ENCODE results near the gene POC1A.

Gene POC1A

DNA sequence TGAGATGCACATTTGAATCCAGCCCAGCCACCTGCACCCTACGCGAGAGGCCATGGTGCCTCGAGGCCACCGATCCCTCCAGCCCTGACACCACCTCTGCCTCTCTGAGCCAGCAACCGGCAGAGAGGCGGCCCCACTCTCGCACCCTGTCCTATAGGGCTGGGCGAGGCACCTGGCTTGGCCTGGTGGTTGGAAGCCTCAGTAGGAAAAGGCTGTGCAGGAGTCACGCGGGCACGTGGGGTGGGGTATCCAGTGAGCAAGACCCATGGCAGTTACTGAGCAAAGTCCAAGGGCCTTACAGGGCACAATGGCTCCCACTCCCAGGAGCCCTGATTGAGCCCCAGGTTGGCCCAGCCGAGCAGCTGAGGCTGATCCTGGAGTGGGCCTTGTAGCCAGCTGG is 85.5 kb downstream of the POC1A start:
- DNase-seq (ENCODE audit: low spot score) (no peak), FAIRE-seq (no peak)

DNA sequence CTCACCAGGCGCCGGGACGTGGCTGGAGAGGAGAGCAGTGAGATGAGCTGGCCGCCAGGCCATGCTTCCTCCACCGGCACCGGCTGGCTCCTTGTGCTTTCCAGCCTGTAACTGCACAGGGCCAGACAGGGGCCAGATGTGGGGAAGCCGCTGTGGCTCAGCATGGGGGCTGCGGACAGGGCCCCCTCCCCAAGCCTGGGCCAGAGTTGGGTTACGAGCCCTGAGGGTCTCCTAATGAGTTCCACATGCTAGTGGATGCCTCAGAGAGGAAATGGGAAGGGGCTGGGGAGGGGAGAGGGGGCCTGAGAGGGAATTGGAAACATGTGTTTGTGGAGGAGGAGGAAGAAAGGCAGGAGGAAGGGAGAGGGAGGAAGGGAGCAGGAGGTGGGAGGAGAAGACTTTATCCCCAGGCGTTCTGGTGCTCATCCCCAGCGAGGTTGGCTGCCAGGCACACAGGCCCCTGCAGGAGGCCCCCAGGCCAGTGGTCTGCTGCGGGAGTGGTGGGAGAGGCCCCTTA is 86.1 kb downstream of the POC1A start:
- DNase-seq (ENCODE audit: low spot score) = no peak

DNA sequence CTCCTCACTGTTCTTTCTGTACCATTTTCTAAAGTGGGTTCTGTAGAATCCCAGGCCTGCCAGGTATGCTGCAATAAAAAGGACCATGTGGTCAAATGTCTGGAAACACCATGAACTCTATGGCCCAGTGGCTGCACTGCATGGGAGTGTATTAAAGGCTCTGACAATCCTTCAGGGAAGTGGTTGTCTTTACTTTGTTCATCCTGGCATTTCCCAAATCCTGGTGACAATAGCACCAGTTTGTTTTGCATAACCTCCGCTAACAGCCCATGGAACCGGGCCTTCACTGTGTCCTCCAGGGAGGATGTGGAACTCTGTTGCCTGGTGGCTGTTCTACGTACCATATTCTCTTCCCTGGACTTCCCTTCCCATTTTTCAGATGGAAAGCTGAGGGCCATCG is 86.7 kb downstream of the POC1A start:
- no peak for FAIRE-seq
- DNase-seq (ENCODE audit: low spot score) = no peak

More for the DNA sequence above, 86.1 kb downstream of the POC1A start:
- no peak for FAIRE-seq

DNA sequence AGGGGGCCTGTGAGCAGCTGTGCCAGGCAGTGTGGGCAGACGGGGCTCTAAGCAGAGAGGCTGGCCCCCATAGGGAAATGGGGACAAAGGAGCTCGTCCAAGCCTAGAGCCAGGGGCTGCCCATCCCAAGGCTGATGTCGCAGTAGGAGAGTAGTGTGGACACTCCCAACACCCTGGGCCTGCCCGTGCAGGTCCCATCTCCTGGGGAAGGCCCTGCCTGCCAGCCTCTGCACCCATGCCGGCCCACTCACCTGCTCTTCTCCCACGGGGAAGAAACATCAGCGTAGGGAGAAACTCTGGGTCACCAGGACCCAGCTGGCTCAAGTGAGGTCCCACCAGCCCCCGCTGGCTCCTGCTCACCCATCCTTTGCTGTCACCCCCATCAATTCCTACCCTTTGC is 87.2 kb downstream of the POC1A start:
- DNase-seq (ENCODE audit: low spot score) (no peak), FAIRE-seq (no peak)

DNA sequence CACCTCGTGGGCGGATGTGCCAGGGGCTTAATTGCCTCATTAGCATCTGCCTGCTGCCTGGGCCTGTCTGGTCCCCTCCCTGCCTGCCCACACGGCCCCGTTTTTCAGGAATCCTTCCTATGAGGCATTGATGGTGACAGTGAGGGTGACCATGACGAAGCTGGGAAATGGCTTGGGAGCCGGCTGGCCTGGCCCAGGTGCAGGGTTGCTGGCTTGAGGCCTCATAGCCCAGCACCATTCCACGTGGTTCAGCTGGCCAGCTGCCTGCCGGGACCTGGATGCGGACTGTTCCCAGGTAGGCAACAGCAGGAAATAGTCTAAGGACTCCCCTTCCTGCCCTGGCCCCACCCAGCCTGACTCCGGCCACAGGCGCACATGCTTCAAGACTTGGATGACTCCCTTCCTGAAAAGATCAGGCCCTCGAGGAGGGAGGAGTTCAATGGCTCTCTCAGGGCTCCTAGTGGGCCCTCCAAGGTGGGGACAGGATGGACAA is 88.9 kb downstream of the POC1A start:
- FAIRE-seq = no peak

DNA sequence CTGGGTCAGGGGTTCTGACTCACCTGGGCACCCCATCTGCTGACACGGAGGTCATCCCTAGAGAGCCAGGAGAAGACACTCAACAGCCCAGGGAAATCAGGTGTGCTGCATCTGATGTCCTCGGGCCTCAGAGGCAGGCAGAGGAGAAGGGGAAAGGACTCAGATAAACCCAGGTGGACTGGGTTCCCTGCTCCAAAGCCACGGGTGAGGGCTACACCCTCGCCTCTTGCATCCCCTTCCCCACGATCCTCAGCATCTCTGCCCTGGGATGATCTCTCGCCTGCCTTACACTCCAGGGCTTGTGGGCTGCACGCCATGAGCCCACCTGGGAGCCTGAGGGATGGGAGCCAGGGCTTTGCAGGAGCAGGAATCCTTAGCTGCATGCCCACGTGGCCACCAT is 89.7 kb downstream of the POC1A start:
- no peak for FAIRE-seq
- no peak for DNase-seq (ENCODE audit: low spot score)

More for the DNA sequence above, 88.9 kb downstream of the POC1A start:
- DNase-seq (ENCODE audit: low spot score) = no peak

DNA sequence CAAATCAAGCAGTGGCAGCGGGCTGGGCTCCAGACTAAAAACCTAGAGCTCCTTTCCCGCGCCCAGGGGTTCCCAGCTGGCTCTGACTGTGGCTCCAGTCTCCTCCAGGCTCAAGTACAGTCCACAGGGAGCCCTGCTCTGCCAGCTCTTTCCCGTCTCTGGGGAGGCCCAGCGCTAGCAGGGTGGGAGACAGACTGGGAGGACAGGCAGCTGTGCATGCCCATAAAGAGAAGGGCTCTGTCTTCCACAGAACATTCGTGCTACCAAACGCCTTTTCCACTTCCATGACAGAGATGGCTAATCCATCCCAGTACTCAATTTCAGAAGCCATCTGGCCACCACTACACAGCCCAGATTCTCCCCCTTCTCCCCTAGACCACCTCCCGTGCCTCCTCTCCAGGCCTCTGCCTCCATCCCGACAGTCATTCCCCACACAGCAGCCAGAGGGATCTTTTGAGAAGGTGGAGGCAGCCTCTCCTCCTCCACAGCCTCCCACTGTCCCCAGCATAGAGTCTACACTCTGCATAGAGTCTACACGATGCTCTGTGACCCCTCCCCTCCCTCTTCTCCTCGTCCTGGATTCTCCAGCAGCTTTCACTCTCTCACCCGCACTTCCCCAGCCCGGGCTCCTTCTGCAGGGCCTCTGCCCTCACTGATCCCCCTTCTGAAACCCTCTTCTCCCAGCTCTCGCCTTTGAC is 91.0 kb downstream of the POC1A start:
- FAIRE-seq = no peak
- DNase-seq (ENCODE audit: low spot score) = no peak

DNA sequence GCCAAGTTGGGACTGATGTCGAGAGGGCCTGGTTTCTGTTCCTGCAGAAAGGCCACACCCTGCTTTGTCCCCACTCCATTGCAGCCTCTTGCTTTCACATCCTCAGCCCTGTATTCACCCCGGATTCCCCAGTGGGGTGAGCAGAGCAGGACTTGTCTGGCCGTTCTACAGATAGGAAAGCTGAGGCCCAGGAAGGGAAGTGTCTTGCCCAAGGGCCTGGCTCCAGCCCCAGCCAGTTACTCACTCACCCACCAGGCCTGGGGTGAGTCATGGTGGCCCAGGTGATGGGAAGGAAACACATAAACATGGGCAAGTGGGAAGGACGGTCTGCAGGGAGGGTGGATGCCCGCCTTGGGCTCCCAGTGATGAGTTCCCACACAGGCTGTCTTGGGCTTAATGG is 91.7 kb downstream of the POC1A start:
- FAIRE-seq (peak; percentile 81), DNase-seq (ENCODE audit: low spot score) (peak; percentile 91)

DNA sequence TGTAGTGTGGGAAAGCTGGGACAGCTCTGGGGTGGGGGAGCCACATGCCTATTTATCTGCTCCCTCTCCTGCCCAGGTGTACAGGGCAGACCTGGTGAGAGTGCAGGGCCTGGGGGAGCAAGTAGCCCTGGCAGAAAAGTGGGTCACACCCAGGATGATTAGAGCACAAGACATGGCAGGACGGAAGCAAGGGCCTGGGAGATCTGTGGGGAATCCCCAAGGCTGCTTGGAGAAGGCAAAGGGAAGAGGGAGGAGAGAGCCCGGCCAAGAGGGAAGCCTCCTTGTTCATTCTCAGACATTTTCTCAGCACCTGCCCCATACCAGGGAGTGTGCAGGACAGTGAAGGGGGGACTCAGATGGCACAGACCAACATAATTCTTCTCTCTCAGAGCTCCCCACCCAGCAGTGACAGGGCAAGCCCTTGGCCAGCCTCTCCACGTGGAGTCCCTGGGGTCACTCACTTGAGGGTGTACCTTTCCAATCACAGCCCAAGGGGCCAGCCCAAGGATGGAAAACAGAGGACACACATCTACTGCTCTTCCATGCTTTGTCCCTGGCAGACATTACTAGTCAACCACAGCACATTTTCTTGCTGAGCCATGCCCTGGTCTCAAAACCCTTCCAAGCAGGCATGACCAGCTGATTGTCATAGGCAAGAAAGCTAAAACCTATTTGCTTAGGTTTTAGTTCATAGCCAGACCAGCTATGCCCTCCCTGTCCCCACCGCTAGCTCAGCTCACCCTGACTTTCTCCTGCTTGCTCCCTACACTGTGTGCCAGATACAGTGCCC is 92.9 kb downstream of the POC1A start:
- DNase-seq (ENCODE audit: low spot score) (no peak), FAIRE-seq (no peak)

DNA sequence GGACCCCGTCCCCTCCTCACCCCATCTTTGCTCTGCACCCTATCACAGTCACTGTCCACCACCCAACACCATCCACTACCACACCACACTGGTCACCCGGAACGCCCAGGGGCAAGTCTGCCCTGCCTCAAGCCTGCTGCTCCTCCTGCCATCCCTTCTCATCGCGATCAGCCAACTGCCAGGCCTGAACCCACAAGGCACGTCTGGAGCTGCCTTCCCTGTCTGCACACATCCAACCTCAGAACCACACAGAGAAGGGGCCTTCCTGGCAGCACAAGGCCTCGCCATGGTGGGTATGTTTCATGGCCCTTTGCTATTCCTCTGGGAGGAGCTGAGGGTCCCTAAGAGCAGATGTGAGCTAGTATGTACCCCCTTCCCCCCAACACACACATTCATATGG is 94.4 kb downstream of the POC1A start:
- FAIRE-seq (peak; percentile 90), DNase-seq (ENCODE audit: low spot score) (no peak)

DNA sequence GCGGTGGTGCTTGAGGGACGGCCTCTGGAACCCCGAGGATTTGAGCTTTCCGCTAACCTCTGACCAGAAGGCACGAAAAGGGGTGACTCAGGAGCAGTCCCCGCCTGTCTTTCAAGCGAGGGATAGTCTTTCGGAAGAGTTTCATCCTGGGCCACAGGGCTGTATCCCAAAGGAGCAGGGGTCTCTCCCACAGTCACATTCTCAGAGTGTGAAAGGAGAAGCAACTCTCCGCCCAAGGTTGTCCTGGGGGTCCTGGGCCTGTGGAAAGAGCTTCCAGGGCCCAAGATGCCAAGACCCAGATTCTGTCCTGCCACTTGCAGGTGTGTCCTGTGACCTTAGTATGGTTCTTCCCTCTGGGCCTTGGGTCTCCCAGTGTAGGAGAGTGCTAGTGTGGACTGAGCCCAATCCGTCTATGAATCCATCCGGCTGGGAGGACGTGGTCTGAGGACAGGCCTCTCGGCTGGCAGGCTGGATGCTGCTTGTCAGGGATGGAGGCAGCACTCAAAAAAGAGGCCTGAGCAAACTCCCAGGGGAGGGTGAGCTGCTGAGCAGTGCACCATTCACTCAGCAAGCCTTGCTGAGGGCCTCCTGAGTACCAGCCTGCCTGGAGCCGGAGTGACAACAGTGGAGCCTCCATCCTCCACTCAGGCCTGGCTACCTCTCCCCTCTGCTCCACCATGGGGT is 96.3 kb downstream of the POC1A start:
- DNase-seq (ENCODE audit: low spot score) (no peak), FAIRE-seq (no peak)

DNA sequence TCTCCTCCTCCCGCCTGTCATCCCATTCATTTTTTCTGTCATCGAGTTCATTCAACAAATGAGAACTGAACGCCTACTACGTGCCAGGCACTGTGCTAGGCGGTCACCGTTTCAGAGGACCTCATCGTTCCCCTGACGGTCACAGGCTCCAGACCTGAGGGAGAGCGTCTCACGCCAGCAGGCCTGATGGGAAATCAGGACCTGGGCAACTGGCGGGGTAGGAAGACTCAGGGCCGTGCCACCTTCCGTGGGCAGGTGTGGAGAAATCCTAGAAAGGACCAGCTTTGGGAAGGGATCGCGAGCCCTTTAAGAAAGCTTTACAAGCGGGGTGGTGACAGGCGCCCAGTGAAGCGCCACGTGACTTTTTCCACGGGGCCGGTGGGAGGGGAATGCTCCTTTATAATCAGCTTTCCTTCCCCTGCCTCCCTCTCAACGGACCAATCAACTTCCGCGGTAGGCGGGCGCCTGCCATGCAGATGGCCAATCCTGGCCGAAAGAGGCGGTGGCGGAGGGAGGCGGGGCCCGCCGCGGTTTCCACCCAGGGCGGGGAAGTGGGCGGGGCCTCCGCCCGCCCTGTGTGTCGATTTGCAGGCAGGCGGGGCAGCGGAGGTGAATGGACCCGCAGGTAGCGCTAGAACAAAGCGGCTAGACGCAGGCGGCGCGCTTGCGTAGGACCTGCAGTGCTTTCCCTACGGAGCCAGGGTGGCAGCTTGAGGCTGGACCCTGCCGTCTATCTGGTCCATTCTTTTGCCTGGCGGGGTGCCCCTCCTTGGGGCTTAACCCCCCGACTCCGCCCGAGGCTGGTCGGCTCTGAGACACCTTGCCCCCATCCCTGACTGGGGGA is 97.0 kb downstream of the POC1A start:
- DNase-seq (ENCODE audit: low spot score) (peak; percentile 98), FAIRE-seq (peak; percentile 95)

DNA sequence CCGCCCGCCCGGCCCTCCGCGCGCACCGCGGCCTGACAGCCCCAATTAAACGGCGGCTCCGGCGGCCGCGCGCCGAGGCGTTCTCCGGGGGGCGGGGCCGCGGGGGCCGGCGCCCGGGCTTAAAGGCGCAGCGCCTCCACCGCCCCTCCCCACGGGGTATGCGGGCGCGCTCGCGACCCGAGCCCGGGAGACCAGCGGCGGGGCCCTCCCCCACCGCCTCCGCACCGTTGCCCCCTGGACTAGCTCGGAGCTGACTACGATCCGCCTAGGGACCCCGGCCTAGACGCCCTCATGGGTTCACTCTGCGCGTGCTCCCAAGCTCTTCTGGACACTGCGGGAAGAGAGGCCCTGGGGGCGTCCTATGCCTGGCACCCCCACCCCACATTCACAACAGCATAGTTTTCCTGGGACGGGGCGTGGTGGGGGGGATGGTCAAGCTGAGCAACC is 97.7 kb downstream of the POC1A start, which contains the start of gene DUSP7:
TSS of gene DUSP7 (minus strand) at position 51 of the 447 bp plus-strand sequence. CDS start 205 bp downstream, outside the sequence.
- DNase-seq (ENCODE audit: low spot score) (peak; percentile 82), FAIRE-seq (peak; percentile 37)

DNA sequence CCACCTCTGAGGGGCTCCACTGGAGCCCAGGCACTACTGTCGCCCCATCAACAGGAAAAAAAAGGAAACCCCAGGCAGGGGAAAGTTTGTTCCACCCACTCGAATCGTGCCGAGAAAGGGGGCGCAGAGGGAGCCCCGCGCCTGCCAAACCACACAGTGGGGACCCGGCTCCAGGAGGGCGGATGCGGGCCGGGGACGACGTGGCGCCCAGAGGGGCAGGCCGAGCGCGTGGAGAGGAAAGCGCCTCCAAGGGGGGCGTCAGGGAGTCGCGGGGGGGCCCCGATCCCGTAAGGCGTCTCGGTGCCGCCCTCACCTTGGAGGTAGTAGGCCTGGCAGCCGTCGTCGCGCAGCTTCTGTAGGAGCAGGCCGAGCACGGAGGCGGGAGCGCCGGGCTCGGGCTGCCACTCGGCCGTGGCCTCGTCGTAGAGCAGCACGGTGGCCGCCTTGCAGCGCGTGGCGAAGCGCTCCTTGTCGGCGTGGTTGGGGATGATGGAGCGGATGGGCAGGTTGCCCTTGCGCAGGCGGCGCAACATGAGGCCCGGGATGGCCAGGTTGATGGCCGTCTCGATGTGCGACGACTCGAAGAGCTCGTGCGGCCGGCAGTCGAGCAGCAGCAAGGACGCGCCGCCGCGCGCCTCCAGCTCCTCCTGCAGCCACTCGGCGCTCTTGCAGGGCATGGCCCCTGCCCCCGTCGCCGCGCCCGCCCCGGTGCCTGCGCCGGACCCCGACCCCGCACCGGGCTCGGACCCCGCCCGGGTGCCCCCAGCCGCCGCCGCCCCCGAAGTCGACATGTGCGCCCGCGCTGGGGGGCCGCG is 98.5 kb downstream of the POC1A start:
- DNase-seq (ENCODE audit: low spot score) (peak; percentile 58), FAIRE-seq (no peak)

DNA sequence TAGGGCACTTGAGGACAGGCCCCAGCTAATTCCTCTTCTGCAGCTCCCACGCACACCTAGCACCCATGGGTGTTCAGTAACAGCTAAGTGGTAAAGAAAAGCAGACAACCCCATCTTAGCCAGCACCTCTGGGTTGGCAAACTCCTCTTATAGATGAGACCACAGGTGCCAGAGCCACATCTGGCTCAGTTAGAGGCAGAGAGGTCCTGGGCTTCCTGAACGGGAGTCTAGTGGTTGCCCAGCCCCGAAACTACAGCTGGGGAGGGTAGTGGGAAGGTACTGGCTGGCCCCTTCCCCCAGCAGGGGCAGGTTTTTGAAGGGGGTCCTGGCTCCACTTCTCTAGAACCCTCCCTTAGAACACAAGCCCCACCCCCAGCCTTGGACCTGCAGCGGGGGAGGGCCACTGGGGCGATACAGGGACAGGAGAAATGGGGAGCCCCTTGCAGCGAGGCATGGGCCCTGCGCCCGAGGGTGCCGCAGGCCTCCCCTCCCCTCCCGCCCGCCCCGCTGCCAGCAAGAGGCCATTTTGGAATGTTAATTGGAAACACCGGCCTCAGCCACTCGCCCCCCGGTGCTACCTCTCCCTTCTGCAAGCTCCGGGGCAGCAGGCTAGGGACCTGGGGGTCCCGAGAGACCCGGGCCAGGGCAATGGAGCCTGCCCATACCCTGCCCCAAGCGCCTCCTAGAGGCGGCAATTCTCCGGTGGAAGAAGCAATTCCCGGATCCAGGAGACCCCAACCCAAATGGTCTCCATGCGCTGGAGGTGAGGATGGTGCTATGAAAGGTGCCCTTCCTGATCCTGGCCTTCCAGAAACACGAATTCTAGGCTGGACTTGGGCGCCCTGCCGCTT is 99.3 kb downstream of the POC1A start:
- FAIRE-seq (no peak), DNase-seq (ENCODE audit: low spot score) (no peak)

DNA sequence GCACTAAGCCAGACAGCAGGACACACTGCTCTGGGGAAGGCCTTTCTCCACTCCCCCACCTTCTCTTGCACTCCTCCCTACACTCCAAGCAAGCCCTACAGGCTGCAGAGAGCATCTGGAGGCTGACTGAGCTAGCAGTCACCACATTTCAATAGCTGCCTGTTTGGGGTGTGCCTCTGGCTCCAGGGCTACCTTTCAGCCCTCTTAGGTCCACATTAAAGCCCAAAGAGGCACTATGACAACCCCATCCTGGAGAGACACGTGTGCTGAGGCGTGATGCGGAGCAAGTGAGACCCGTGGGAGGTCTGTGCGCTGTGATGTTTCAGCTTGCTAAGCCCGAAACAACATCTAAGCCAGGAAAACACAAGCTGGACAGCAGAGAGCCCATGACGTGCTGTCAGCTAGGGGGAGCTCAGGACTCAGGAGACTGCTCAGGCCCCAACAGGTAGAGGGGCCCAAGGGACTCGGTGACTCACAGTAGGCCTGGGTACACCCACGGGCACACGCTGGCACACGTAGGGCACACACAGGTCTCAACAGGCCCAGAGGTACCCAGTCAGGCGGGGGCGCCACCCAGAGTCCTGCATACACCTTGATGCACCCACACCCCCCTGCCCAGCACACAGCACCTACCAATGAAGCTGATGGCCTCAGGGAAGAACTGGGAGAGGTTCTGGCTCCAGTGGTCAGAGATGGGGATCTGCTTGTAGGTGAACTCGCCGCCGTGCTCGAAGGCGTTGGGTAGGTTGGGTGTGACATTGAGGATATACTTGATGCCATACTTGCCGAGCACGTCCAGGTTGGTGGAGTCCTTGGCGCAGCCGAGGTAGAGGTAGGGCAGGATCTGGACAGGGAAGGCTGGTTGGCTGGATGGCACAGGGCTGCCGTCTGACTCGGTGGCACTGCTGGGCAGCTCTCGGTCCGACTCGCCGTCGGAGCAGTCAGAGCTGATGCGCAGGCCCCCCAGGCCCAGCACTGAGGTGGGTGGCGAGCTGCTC is 100.6 kb downstream of the POC1A start:
- DNase-seq (ENCODE audit: low spot score) (no peak), FAIRE-seq (peak; percentile 27)

DNA sequence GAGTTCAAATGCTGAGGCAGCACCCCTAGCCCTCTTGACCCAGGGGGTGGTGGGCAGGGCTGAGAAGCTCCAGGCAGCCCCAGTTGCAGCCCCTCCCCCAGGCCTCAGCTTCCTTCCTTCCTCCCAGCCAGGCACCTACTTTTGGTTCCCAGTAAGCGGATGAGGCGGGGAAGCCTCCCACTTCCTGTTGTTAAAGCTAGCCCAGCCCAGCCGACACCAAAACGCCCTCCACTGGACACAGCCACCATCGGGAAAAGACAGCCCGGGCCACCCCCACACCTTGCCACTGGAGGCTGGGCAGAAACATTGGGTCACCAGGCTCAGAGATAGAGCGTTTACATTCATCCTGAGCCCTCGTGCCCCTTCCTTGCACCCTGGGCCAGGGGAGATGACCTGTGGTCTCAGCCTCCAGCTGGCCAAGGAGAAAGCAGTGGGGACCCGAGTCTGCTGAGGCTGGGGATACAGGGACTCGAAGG is 101.4 kb downstream of the POC1A start:
- FAIRE-seq = peak; percentile 27
- peak; percentile 83 for DNase-seq (ENCODE audit: low spot score)

DNA sequence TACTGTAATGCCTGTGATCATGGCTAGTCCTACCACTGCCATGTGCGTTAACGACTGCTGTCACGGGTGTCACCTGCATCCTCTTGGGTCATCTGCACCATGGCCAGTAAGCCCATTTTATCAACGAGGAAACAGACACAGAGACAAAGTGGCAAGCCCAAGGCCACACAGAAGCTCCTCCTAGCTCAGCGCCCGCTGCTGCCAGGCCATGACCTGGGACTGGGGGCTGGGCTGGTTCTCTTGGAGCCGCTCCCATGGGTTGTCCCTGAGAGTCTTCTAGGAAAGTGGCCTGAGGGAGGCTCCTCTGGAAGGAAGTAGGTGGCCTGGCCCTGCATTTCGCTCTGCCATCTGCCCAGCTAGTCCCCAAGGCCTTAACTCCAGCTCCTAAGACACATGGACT is 102.8 kb downstream of the POC1A start:
- no peak for FAIRE-seq

More for the DNA sequence above, 102.8 kb downstream of the POC1A start:
- no peak for DNase-seq (ENCODE audit: low spot score)

Data from urothelium cell line (cell line).